ENCODE data around the gene UGT1A3.

GRCh38 chr2:233764264-233764663 lies 35.4 kb downstream of the UGT1A3 start:
- TF ChIP-seq CHD1 (IDR thresholded peaks at IDR 0.05; ENCODE audit: low read depth, low read length) (no peak), POLR2A (IDR thresholded peaks at IDR 0.05; ENCODE audit: low read depth, low read length) (no peak), EGR1 (IDR thresholded peaks at IDR 0.05; ENCODE audit: borderline replicate concordance in 1 of 2, low read depth in 2 of 2, low read length in 2 of 2) (no peak), RFX5 (IDR thresholded peaks at IDR 0.05; ENCODE audit: low read depth, low read length) (no peak), EED (IDR thresholded peaks at IDR 0.05; ENCODE audit: low read depth) (no peak), BCLAF1 (IDR thresholded peaks at IDR 0.05) (no peak)

Data from GM12878 (cell line).